ENCODE measurements around the gene JMJD8. TPM values are rescaled to one million over a fixed set of nuclear protein-coding genes. Genes with fewer than 3 reads are reported as not detected.
A peak's percentile ranks its signal among the peaks of the same experiment; 100 is the strongest.

JMJD8 gene
- total and polyA plus RNA-seq, 9 of the 15 experiments (the other 6 are each of a cell fraction or from before 2014, with no cell fraction given): 1.2 to 50.6 (median 29.3) TPM

DNA sequence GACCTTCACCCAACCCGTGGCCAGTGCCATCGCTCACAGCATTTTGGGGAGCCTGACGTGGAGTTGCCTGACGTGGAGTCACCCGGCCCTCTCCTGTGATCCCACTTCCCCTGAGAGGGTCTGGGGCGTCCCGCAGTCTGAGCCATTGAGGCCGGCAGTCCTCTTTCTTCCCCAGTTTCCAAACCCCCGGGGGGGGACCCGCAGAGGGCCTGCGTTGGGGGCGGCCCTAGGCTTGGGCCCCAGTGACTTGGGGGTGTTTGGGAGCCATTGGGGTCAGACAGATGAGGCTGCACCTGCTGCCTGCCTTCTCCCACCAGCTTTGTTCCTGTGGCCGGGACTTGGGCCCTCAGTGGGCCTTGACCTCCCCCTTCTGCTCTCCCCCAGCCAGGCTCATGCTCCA is 14.5 kb downstream of the JMJD8 start:
- in situ Hi-C loops (cut with MboI): loop anchor here (5.0 to 10.0 kb wide), 2 partner anchors 92 to 275 kb away; partner anchors contain the start of gene NME4
- H3K4me3 ChIP-seq: peak overlapping the region; percentile 99; the same call in 1 of the 2 replicates
- H3K9me1 ChIP-seq (ENCODE audit: control insufficient read depth, insufficient read depth, low read length): no peaks in the 10 kb centered on the region
- no peak overlapping the region; the same call in 2 of the 3 replicates for H3K27ac ChIP-seq (ENCODE audit: extremely low read depth, low read depth, low read length)
- H3K79me2 ChIP-seq (ENCODE audit: control insufficient read depth, insufficient read depth, low read length): peaks cover 28% of the 10 kb centered on the region
- WGBS (ENCODE audit: insufficient coverage, low coverage, missing lambda C conversion rate): 93% methylated on average over 12 of the region's 13 CpGs
- H3K4me2 ChIP-seq (ENCODE audit: insufficient read depth, low read length): peak overlapping the region; percentile 80; the same call in 1 of the 2 replicates
- peaks cover 17 to 95% of the 10 kb centered on the region in 2 experiments for H3K4me1 ChIP-seq (replicated peaks in 1 of 2; ENCODE audit: control insufficient read depth in 2 of 2, insufficient read depth in 2 of 2, low read length in 2 of 2)
- DNase-seq (ENCODE audit: extremely low read depth in 1 of 4, low spot score in 3 of 4) (no peak), ATAC-seq (no peak), FAIRE-seq (no peak)
- peak overlapping the region in 1 of 2 experiments; percentile 98; a peak in 2 of 4 replicates for H3K9ac ChIP-seq (ENCODE audit: insufficient read depth in 1 of 2, low read depth in 2 of 2, low read length in 2 of 2)
- H2AFZ ChIP-seq (ENCODE audit: low read depth, low read length): no peak overlapping the region
- ChIA-PET CTCF (ENCODE audit: low intra/inter-chr PET ratio) (no interaction called here), POLR2A (interaction anchor here (1.1 kb wide), 1 partner anchor 12 kb away, joined by 4 read pairs; no protein-coding TSS in a partner anchor)
- no peaks in the 10 kb centered on the region for H3K9me3 ChIP-seq (replicated peaks; ENCODE audit: control insufficient read depth, insufficient read depth, low read depth, low read length)
- 0 out of 2 replicates have a peak, but pooled peaks cover 4% of the 10 kb centered on the region for H4K20me1 ChIP-seq (replicated peaks; ENCODE audit: control insufficient read depth, insufficient read depth, low read length)
- intact Hi-C loops (cut with micrococcal nuclease): loop anchor here (5.0 to 10.0 kb wide), 2 partner anchors 92 to 275 kb away; partner anchors contain the start of gene NME4
- H3K36me3 ChIP-seq (ENCODE audit: control insufficient read depth, insufficient read depth, low read length): peaks cover 58% of the 10 kb centered on the region
- TF ChIP-seq RBFOX2 (IDR thresholded peaks at IDR 0.05; ENCODE audit: low read depth, low read length): peak; percentile 49; the same call in 1 of the 2 replicates
- no peak for TF ChIP-seq ZNF3 (CRISPR knock-in tag; IDR thresholded peaks at IDR 0.05)
- TF ChIP-seq POLR2G (IDR thresholded peaks at IDR 0.05; ENCODE audit: low read depth, low read length): 0 out of 2 replicates have a peak, but pooled peaks have one; percentile 12
- no peak for TF ChIP-seq CHD4 (IDR thresholded peaks at IDR 0.05; ENCODE audit: insufficient read depth, insufficient replicate concordance, low read depth, low read length, poor library complexity, severe bottlenecking)
- TF ChIP-seq BACH1 (tag; IDR thresholded peaks at IDR 0.05): no peak
- BruUV-seq (replicated peaks): no TSS peak
- H3K27me3 ChIP-seq (ENCODE audit: control insufficient read depth in 2 of 2, insufficient read depth in 2 of 2, low read length in 2 of 2): no peaks in the 10 kb centered on the region

All from K562 (cell line).